ENCODE measurements around the gene ATP10D.

- TF ChIP-seq CTCF (IDR thresholded peaks at IDR 0.05) (no peak), POLR2A (IDR thresholded peaks at IDR 0.05) (no peak), EP300 (IDR thresholded peaks at IDR 0.05) (no peak)
Measured at GRCh38 chr4:47566566-47566965, 81.5 kb downstream of the ATP10D start.
